ENCODE data around the gene FBLN7. TPM values are rescaled to one million over a fixed set of nuclear protein-coding genes. Genes with fewer than 3 reads are reported as not detected.

Gene FBLN7
- total RNA-seq, 1 donor from 2014 or later: 1.6 TPM

- no peak for TF ChIP-seq CTCF (conservative IDR thresholded peaks at IDR 0.05; ENCODE audit: low read depth, low read length)
- no peak overlapping the region for H3K4me3 ChIP-seq (ENCODE audit: low read depth, low read length)
- DNase-seq (ENCODE audit: low read depth): no peak
Observed at GRCh38 chr2:112157472-112157871, 19.3 kb downstream of the FBLN7 start.

- H3K4me3 ChIP-seq (ENCODE audit: low read depth, low read length): no peak overlapping the region
- no peak for TF ChIP-seq CTCF (conservative IDR thresholded peaks at IDR 0.05; ENCODE audit: low read depth, low read length)
- no peak for DNase-seq (ENCODE audit: low read depth)
Observed at GRCh38 chr2:112159454-112159921, 21.3 kb downstream of the FBLN7 start.

GRCh38 chr2:112160283-112161250, 22.4 kb downstream of the FBLN7 start:
- no peak for TF ChIP-seq CTCF (conservative IDR thresholded peaks at IDR 0.05; ENCODE audit: low read depth, low read length)
- DNase-seq (ENCODE audit: low read depth): no peak
- no peak overlapping the region for H3K4me3 ChIP-seq (ENCODE audit: low read depth, low read length)

- DNase-seq (ENCODE audit: low read depth): no peak
- TF ChIP-seq CTCF (conservative IDR thresholded peaks at IDR 0.05; ENCODE audit: low read depth, low read length): no peak
Observed at GRCh38 chr2:112161431-112162145, 23.4 kb downstream of the FBLN7 start.

GRCh38 chr2:112162341-112162740, 24.2 kb downstream of the FBLN7 start:
- DNase-seq (ENCODE audit: low read depth): no peak
- TF ChIP-seq CTCF (conservative IDR thresholded peaks at IDR 0.05; ENCODE audit: low read depth, low read length): no peak
- no peak overlapping the region for H3K4me3 ChIP-seq (ENCODE audit: low read depth, low read length)

More at GRCh38 chr2:112161431-112162145, 23.4 kb downstream of the FBLN7 start:
- H3K4me3 ChIP-seq (ENCODE audit: low read depth, low read length): no peak overlapping the region

- no peak overlapping the region for H3K4me3 ChIP-seq (ENCODE audit: low read depth, low read length)
- no peak for DNase-seq (ENCODE audit: low read depth)
- TF ChIP-seq CTCF (conservative IDR thresholded peaks at IDR 0.05; ENCODE audit: low read depth, low read length): no peak
Observed at GRCh38 chr2:112162956-112163355, 24.8 kb downstream of the FBLN7 start.
